ENCODE data around the gene SPSB2.
A peak's percentile ranks its signal among the peaks of the same experiment; 100 is the strongest.
"Not testable (repeated sequence)": the region's sequence is repeated elsewhere in the genome, so short reads cannot be mapped to it uniquely, and the experiment has no call there.

Gene SPSB2

GRCh38 chr12:6899837-6900519 lies 26.9 kb upstream of the SPSB2 start:
- peak; percentile 68 for DNase-seq

- DNase-seq: no peak
These were observed 26.3 kb upstream of the SPSB2 start for GRCh38 chr12:6899427-6899826.

- no peak for DNase-seq
These were observed 23.8 kb upstream of the SPSB2 start for GRCh38 chr12:6896846-6897435.

GRCh38 chr12:6894321-6894720 lies 21.2 kb upstream of the SPSB2 start:
- no peak for DNase-seq

GRCh38 chr12:6892683-6893082 lies 19.6 kb upstream of the SPSB2 start:
- not testable (repeated sequence) for DNase-seq

- no peak for DNase-seq
These were observed 18.5 kb upstream of the SPSB2 start for GRCh38 chr12:6891646-6892001.

GRCh38 chr12:6890789-6891645 lies 17.9 kb upstream of the SPSB2 start:
- peak; percentile 94 for DNase-seq

- not testable (repeated sequence) for DNase-seq
These were observed 16.9 kb upstream of the SPSB2 start for GRCh38 chr12:6889775-6890573.

GRCh38 chr12:6888794-6889193 lies 15.7 kb upstream of the SPSB2 start:
- not testable (repeated sequence) for DNase-seq

GRCh38 chr12:6888360-6888759 lies 15.3 kb upstream of the SPSB2 start:
- DNase-seq: no peak

- DNase-seq: no peak
These were observed 14.4 kb upstream of the SPSB2 start for GRCh38 chr12:6887460-6887859.

GRCh38 chr12:6886206-6886999 lies 13.3 kb upstream of the SPSB2 start:
- DNase-seq: not testable (repeated sequence)

- no peak for DNase-seq
These were observed 11.4 kb upstream of the SPSB2 start for GRCh38 chr12:6884539-6884938.

GRCh38 chr12:6883683-6884082 lies 10.6 kb upstream of the SPSB2 start:
- no peak for DNase-seq

- no peak for DNase-seq
These were observed 10.1 kb upstream of the SPSB2 start for GRCh38 chr12:6883252-6883651.

- not testable (repeated sequence) for DNase-seq
These were observed 6.7 kb upstream of the SPSB2 start for GRCh38 chr12:6879824-6880223.

GRCh38 chr12:6874015-6874368 lies 889 bp upstream of the SPSB2 start:
- not testable (repeated sequence) for DNase-seq

- DNase-seq: peak; percentile 47
These were observed 742 bp downstream of the SPSB2 start for GRCh38 chr12:6872073-6873048.

- no peak for DNase-seq
These were observed 1.8 kb downstream of the SPSB2 start for GRCh38 chr12:6871052-6871957.

GRCh38 chr12:6870304-6870703 lies 2.8 kb downstream of the SPSB2 start:
- DNase-seq: not testable (repeated sequence)
